Measurements from ENCODE around the gene FNTB.

Gene FNTB

DNA sequence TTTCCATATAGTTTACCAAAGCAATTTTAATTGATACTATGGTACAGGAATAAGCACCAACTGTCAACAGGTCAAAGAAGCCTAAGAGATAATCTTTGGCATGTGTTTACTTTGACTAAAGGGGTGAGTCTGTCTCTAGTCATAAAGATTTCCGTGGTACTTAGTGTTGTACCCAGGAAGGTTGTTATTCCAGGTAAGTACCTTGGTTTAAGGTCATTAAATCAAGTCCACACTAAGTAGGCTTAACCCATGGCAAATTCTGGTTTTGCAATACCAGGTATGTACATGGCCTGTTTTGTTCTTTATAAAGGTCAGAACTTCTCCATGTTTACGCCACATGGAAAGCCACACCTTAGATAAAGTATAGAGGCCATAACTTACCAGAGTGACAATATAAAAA, 105.7 kb downstream of the FNTB start:
- no peak for DNase-seq

DNA sequence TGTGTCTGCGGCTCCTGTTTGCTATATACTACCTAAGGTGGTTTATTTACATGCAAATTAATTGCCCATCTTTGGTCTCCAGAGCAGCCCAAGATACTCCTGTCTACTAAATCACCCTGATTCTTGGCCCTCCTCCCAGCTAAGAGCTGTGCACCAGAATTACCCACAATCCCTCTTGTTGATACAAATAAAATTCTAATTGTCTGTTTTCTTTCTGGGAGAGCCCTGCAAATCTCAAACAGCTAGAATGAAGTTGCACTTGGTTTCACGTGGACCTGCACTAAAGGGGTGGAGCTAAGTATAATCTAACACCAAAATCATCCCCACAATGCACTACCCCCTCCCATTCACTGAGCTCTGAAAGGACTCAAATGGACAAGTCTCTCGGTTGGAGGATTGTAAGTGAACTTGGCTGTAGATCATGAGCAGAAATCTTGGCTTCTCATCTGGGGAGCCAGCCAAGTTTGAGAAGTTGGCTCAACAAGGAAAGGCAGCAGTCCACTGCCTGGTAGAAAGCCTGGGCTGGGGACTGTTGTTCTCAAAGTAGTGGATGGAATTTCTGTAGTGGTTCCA, 109.0 kb downstream of the FNTB start:
- DNase-seq = no peak

DNA sequence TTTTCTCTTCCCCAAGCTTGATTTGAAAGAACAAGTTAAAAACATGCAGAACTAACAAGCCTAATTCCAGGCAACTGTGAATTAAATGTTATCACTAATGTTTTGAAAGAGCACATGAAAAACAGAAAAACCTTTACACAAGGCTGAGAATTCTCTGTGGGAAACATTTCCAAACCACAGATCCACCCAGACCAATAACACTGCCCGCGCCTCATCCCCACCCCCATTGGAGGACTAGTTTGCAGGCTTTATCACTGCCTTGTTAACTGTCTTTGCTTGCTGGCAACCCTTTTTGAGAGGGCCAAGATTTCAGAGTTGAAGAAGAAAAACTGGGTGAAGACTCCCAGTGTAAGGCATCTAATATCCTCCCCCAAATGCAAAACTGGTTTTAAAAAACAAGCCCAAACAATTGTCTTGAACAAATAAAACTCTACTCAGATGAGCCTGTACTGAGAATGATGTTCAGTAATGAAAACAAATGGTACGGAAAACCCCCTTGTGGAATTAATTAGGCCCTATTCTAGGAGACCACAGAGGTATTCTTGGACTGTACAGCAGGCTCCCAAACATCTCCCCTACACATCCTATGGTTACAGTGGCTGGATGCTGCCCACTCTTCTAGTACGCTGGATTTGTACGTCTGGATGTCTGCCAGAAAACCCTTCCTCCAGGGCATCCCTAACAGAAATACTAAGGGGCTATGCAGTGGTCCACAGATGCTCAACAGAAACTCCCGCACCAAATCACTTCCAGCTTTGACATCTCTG, 109.8 kb downstream of the FNTB start:
- no peak for DNase-seq

DNA sequence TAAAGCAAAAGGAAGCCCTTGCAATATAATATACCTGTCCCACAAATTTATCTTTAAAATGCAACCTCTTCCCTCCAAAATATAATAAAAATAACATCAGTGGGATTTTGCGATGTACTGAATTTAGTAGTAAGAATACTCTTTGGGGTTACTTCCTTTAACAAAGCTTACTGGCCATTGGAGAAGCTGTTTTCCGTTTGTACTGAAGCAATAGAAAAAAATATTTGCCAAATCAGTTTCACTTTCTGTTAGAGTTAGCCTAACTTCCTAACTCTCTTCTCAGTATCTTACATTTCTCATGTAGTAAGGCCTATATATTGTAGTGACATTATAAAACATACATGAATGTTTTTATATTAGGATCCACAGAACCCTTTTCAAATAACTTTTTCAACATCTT, 111.9 kb downstream of the FNTB start:
- peak; percentile 60 for DNase-seq

DNA sequence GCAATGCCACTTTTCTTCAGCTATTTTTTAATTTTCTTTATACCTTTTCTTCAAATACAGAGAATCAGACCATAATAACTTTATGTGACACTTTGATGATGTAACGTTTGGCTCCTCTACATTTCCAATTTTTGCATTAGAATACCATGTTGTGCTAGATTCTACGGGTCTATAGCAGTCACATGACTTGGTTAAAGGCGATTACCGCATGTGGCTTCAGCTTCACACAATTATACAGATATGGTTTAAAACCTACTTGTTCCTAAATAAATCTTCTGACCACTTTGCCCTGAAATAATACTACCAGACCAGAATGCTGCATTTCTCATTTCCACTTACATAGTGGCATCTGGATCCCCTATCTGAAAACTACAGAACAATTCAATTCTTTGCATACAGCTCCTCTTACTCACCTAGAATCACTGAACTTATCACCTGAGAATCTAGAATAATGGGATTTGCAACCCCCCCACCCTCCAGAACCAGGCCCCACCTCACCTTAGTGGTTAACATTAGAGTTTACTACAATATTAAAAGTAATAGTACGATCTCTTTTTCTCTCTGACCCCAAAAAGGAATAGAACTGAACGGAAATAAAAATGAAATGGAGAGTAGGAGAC, 114.3 kb downstream of the FNTB start:
- peak; percentile 38 for DNase-seq

DNA sequence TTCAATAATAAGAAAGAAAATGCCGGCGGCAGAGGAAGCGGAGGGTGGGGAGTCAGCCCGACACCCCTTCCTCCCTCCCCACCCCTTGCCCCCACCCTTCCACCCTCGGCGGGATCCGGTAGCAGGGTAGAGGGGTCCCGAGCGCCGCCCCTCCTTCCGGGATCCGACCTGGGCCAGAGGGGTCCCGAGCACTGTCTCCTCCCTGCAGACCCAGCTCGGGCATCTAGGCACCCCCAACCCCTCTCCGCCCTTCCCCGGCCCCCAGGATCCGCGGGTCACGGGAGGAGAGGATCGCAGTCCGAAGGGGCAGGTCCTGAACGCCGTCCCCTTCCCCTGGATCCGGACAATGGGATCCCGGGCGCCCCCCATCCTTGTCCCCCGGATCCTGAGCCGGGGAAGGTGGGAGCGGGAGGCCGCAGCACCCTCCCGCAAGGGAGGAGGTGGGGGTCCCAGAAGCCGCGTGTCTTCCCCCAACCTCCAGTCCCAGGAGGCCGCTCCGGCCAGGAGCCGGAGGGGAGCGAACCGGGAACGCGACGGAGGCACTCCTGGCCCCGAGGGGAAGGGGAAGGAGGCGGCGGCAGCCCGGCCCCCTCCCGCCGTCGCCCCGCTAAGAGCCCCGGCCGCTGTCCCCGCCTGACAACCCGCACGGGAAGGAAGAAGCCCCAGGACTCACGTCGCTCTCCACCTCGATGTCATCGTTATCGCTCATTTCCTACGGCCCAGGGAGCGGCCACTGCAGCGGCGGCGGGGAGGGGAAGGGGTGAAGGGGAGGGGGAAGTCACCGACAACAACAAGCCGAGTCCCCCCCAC, 115.1 kb downstream of the FNTB start:
- DNase-seq = peak; percentile 58

DNA sequence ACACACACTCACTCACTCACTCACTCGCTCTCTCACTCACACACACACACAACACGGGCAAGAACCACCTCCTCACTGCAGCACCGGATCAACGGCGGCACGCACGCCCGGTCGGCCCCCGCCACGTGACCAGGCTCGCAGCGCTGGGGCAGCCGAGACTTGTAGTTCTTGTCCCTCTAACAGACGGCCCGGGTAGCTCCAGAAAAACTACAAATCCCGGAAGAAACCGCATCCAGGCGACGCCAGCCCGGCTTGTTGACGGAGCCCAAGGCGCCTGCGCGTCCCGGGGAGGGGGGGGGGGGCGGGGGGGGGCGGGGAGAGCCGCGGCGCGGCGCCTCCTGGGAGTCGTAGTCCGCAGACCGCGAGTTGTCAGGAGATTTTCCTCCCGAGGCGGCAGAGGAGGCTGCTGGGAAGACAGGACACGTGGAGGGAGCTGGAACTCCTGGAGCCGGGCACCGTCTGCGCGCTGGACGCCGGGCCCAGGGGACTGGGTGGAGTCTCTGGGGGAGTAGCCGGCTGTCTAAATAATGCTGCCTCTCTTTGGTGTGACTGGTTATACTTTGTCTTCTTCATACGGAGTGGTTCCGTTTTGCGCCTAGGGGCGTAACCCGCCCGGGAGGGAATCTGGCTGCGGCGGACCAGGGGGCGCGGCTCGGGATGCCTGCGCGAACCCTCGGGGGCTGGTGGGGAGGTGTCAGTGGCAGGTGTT, 115.9 kb downstream of the FNTB start, which contains the start of gene MAX:
Gene MAX (minus strand): TSS at position 77 of the 709 bp plus-strand sequence. CDS start 178 bp downstream, outside the sequence.
- DNase-seq = peak; percentile 99

DNA sequence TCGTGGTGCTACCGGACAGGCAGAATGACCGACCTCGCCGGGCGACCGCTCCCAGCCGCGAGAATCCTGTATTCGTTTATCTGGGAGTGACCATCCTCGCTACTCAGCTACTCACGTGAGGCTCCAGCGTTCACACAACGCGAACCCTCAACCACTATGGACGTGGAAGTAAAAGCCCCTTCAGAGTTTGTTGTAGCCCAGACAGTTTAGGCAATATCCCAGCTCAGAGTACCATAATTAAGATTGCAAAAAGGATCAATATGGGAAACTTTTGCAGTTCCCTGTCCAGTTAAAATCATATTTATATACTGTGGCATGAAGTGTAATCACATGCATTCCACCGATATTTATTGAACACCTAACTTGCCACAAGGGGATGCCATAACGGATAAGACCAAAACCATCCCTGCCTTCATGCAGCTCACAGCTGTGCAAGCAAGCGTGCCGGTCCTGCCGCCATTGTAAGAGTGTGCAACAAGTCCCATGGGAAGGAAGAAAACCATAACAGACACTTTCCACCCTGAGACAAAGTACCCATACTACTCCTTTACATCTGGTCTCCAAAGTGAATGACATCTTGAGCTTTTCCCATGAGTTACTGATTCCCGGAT, 116.6 kb downstream of the FNTB start:
- peak; percentile 17 for DNase-seq

DNA sequence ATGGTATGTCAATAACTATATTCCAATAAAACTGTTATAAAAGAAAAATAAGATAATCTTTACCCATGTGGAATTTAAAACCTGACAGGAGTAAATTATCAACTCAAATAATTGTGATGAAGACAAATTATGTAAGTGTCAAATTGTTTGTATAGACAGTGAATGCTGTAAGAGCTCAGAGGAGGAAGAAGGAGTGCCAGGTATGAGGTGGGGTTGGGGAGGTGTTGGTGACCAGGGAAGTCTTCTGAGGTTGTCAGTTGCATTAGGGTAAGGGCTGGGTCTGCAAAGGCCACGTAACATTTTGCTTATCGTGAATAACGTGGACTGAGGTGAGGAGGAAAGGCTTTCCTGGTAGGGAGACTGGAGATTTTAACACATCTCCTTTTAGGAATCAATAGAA, 118.1 kb downstream of the FNTB start:
- DNase-seq = no peak

DNA sequence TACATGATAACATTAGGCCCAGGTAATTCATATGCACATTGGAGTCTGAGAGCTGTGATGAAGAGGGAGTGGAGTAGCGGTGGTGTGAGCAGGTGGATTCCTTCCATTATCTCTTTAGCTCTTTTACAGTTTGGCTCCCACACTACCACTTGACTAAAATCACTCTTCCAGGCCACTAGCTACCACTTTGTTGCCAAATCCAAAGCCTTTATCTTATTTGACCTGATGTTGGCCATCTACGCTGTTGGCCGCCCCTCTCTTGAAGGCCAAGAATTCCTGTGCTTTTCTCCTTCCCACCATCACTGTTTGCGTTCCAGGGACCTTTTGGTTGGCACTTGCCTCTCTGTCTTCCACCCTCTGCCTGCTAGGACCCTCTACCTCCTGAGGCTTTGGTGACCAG, 119.6 kb downstream of the FNTB start:
- no peak for DNase-seq

DNA sequence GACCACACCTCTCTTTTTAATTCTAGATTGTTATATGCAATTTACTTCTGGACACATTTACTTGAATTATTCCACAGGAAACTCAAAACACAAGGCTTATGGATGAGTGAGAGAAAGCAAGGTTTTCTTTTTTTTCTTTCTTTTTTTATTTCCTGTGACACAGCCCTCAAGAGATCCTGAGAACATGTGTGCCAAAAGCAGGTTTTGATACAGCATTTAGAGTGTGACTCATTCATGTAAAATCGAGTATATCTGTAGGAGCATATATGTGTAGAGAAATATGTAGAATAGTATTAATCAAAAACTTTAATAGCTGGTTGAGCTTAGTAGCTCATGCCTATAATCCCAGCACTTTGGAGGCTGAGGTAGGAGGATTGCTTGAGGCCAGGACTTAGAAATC, 120.0 kb downstream of the FNTB start:
- no peak for DNase-seq

DNA sequence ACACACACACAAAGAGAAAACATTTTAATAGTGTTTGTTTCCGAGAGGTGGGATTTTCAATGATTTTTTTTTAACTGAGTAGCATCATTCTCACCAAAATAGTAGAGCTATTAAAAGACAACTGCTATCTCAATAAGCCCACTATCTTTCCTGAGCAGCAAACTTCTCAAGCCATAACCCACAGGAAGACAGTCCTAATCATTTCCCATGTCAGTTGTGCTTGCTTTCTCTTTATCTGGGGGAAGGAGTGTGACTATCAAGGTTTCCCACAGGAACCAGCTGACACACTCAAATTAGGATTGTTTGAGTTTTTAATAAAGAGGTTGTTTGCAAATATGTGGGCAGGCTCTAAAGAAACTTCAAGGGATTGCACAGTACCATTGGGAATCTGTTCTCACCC, 120.5 kb downstream of the FNTB start:
- DNase-seq = no peak

DNA sequence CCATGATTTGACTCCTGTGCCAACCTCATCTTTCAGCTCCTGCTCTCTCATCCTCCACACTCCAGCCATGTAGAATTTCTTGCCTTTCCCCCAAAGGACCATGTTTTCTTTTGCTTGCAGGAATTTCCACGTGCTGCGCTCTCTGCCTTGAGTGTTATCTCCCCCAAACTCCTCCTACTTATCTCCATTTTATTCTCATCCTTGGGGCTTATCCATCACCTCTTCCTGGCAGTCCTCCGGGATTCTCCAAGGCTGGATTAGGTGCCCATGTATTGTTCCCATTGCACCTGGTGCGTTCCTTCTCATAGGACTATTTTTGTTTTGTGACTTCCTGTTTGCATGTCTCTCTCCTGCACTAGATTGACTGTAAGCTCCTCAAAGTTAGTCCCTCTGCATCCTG, 122.7 kb downstream of the FNTB start:
- DNase-seq = no peak

DNA sequence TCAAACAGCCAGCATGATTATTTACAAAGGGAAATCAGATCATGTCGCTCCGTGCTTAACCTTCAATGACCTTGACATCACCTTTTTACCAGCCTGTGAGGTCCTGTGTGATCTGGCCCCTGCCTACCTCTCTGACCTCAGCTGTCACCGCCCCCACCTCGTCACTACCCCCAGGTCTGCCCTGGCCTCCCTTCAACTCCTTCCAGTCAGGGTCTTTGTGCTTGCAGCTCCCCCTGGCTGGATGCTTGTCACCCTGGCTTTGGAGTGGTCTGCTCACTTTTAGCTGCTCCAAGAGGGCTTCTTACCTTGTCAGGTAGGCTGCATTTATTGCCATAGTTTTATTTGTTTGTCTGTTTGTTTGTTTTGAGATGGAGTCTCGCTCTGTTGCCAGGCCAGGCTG, 123.8 kb downstream of the FNTB start:
- no peak for DNase-seq

Data from CD4-positive, alpha-beta T cell treated with Interleukin-12 subunit alpha and Interleukin-12 subunit beta, for 1 hour (primary cell).